A549 (cell line): ENCODE measurements around the gene SERPINA4. TPM values are rescaled to one million over a fixed set of nuclear protein-coding genes. Genes with fewer than 3 reads are reported as not detected.

Source experiments
- ATAC-seq, 2 experiments: fragments of 200-7000 bp in 1 of 2; fragments of >200 bp in 1 of 2; cut with Nextera tagmentation in 1 of 2; cut with Tn5 transposase in 1 of 2; 3 replicates each; pipeline versions ENCODE4 v1.8.0 to v1.9.1; 2018 to 2020; ENCODE audit warnings: mild to moderate bottlenecking in 1 of 2, moderate library complexity in 1 of 2
- CTCF ChIA-PET: fragments of 300-600 bp; sonication (Branson Sonifier 250); formaldehyde crosslinking; extraction: SDS; loops from one replicate; lab custom pipeline; 2021; ENCODE audit warnings: antibody characterized with exemption, inconsistent platforms; lab: Yijun Ruan, JAX
- POLR2A ChIA-PET: fragments of 350-600 bp; formaldehyde crosslinking; extraction: SDS; loops from one replicate; lab custom pipeline; 2021; ENCODE audit warnings: antibody characterized with exemption, inconsistent platforms; lab: Yijun Ruan, JAX
- DNase-seq, 2 experiments: peaks; one replicate each; pipeline versions ENCODE4 v3.0.0 to v3.0.0-alpha.2; 2011 to 2016; ENCODE audit warnings: low read depth in 1 of 2, low spot score in 1 of 2
- FAIRE-seq: peaks from 2 replicates; lab custom pipeline; 2011; peaks lifted over from hg19 to GRCh38; lab: Jason Lieb, UNC
- H3K27ac ChIP-seq, 2 experiments: fragments of >200 bp; sonication (Bioruptor Twin); formaldehyde crosslinking; 3 replicates each; pipeline ENCODE4 v1.5.1; 2016 to 2017
- H3K4me1 ChIP-seq: fragments of >200 bp; sonication (Bioruptor Twin); formaldehyde crosslinking; 3 replicates; pipeline ENCODE4 v1.6.1; 2016
- H3K4me2 ChIP-seq: fragments of >200 bp; sonication (Bioruptor Twin); formaldehyde crosslinking; 3 replicates; pipeline ENCODE4 v1.6.1; 2016
- H3K4me3 ChIP-seq: fragments of >200 bp; sonication (Bioruptor Twin); formaldehyde crosslinking; 3 replicates; pipeline ENCODE4 v1.5.1; 2016
- H3K9me3 ChIP-seq: fragments of >200 bp; sonication (Bioruptor Twin); formaldehyde crosslinking; 3 replicates; pipeline ENCODE4 v1.6.1; 2016
- CHD2 ChIP-seq: fragments of 150-350 bp; IDR thresholded peaks from 2 replicates; pipeline ENCODE4 v1.6.1; 2014; ENCODE audit warnings: low read length; ENCODE audit not compliant: partially characterized antibody
- CHD4 ChIP-seq: fragments of 200-600 bp; sonication (generic); IDR thresholded peaks from 2 replicates; pipeline ENCODE4 v1.6.1; 2016; ENCODE audit warnings: antibody characterized with exemption, mild to moderate bottlenecking, borderline replicate concordance
- EHMT2 ChIP-seq: fragments of 200-600 bp; sonication (generic); IDR thresholded peaks from 2 replicates; pipeline ENCODE4 v1.6.1; 2016; ENCODE audit warnings: antibody characterized with exemption, low read depth, mild to moderate bottlenecking, moderate library complexity
- FOSB ChIP-seq: fragments of 250-450 bp; sonication (Bioruptor Pico); IDR thresholded peaks from 2 replicates; pipeline ENCODE4 v1.5.0; 2020; ENCODE audit warnings: mild to moderate bottlenecking, moderate library complexity
- GATA3 ChIP-seq: IDR thresholded peaks from 2 replicates; pipeline ENCODE4 v1.6.1; 2012; ENCODE audit warnings: borderline replicate concordance
- HDAC2 ChIP-seq: fragments of 200-600 bp; sonication (generic); IDR thresholded peaks from 2 replicates; pipeline ENCODE4 v1.6.1; 2016
- HOXA7 ChIP-seq: fragments of 250-450 bp; sonication (Bioruptor Pico); IDR thresholded peaks from 2 replicates; pipeline ENCODE4 v1.5.0; 2020; ENCODE audit warnings: mild to moderate bottlenecking, moderate library complexity
- JUNB ChIP-seq: fragments of >200 bp; sonication (Bioruptor Twin); formaldehyde crosslinking; IDR thresholded peaks from 2 replicates; pipeline ENCODE4 v1.6.1; 2016
- NR3C1 ChIP-seq: fragments of >200 bp; sonication (Bioruptor Twin); formaldehyde crosslinking; IDR thresholded peaks from 3 replicates; pipeline ENCODE4 v1.6.1; 2017
- RAD21 ChIP-seq, 2 experiments: fragments of >200 bp in 1 of 2; sonication (Bioruptor Twin) in 1 of 2; formaldehyde crosslinking in 1 of 2; IDR thresholded peaks in 1 of 2; conservative IDR thresholded peaks in 1 of 2; 2 replicates in 1 of 2; 3 replicates in 1 of 2; pipeline ENCODE4 v1.6.1; 2012 to 2018; ENCODE audit warnings: inconsistent platforms in 1 of 2
- RARB ChIP-seq: fragments of 250-450 bp; sonication (Bioruptor Pico); IDR thresholded peaks from 2 replicates; pipeline ENCODE4 v1.8.0; 2021; ENCODE audit warnings: mild to moderate bottlenecking, moderate library complexity
- RNF2 ChIP-seq: fragments of 200-600 bp; sonication (generic); IDR thresholded peaks from 2 replicates; pipeline ENCODE4 v1.6.1; 2016; ENCODE audit warnings: low read depth, mild to moderate bottlenecking, antibody characterized with exemption, moderate library complexity, borderline replicate concordance
- USF2 ChIP-seq: fragments of 450-650 bp; IDR thresholded peaks from 2 replicates; pipeline ENCODE4 v1.6.1; 2014; ENCODE audit warnings: antibody characterized with exemption
- ZC3H11A ChIP-seq: fragments of 450-650 bp; IDR thresholded peaks from 2 replicates; pipeline ENCODE4 v1.6.1; 2014; ENCODE audit warnings: antibody characterized with exemption, mild to moderate bottlenecking
- ZFP36 ChIP-seq: fragments of 450-650 bp; IDR thresholded peaks from 2 replicates; pipeline ENCODE4 v1.6.1; 2014; ENCODE audit warnings: borderline replicate concordance; ENCODE audit not compliant: partially characterized antibody
- WGBS: methylation state at CpG from one replicate; pipeline ENCODE4 v1.1.6; 2017; ENCODE audit errors: missing lambda C conversion rate; 5-methylcytosine and 5-hydroxymethylcytosine counted together
- polyA plus RNA-seq, 4 experiments: library from polyadenylated mRNA; depleted of rRNA in 3 of 4; stranded (reverse); fragments of >200 nt; fragmentation: RNase III in 1 of 4; extraction: RNeasy Plus Mini Kit Qiagen cat#74134 plus additional on column Dnase treatment in 1 of 4; gene quantifications; 2 replicates in 3 of 4; 3 replicates in 1 of 4; pipeline ENCODE4 v1.2.3, GENCODE V29; 2011 to 2017
- TF ChIP-seq, protein P1 (sequence below): fragments of >200 bp; sonication (Bioruptor Twin); formaldehyde crosslinking; IDR thresholded peaks from 2 replicates; pipeline ENCODE4 v1.6.1; 2016
- TF ChIP-seq, protein P2 (sequence below): IDR thresholded peaks from 2 replicates; pipeline ENCODE4 v1.6.1; 2012
- TF ChIP-seq, protein P3 (sequence below): fragments of >200 bp; sonication (Bioruptor Twin); formaldehyde crosslinking; IDR thresholded peaks from 3 replicates; pipeline ENCODE4 v1.5.1; 2016
- TF ChIP-seq, protein P4 (sequence below): fragments of >200 bp; sonication (Bioruptor Twin); formaldehyde crosslinking; IDR thresholded peaks from 3 replicates; pipeline ENCODE4 v1.6.1; 2016

SERPINA4 gene
- polyA plus RNA-seq, 2 of the 4 experiments (the other 2 are of a cell fraction) = 0.08 TPM; not detected in 1

- no peak for DNase-seq
- ATAC-seq = no peak
- POLR2A ChIA-PET = no interaction called here
- no peaks in the 10 kb centered on the region for H3K9me3 ChIP-seq
- no peaks in the 10 kb centered on the region; the same call in 2 of the 3 replicates for H3K4me1 ChIP-seq
- FAIRE-seq = no peak
- CTCF ChIA-PET = interaction anchor here (0.8 to 1.9 kb wide), 3 partner anchors 9 to 57 kb away, joined by 3 to 6 read pairs (median 3); no protein-coding TSS in a partner anchor
- H3K27ac ChIP-seq = no peak overlapping the region
- no peak overlapping the region for H3K4me2 ChIP-seq
- H3K4me3 ChIP-seq = no peak overlapping the region
- 66% methylated on average over 12 of the region's 12 CpGs for WGBS
- TF ChIP-seq, protein P1, sequence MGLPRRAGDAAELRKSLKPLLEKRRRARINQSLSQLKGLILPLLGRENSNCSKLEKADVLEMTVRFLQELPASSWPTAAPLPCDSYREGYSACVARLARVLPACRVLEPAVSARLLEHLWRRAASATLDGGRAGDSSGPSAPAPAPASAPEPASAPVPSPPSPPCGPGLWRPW = no peak
- TF ChIP-seq CHD4 (no peak), HDAC2 (no peak), CHD2 (no peak), GATA3 (no peak), EHMT2 (no peak), ZFP36 (no peak), RAD21 (conservative IDR thresholded peaks at IDR 0.05 in 1 of 2, IDR thresholded peaks at IDR 0.05 in 1 of 2) (no peak)
- TF ChIP-seq, protein P2, sequence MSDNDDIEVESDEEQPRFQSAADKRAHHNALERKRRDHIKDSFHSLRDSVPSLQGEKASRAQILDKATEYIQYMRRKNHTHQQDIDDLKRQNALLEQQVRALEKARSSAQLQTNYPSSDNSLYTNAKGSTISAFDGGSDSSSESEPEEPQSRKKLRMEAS = no peak
- TF ChIP-seq, protein P3, sequence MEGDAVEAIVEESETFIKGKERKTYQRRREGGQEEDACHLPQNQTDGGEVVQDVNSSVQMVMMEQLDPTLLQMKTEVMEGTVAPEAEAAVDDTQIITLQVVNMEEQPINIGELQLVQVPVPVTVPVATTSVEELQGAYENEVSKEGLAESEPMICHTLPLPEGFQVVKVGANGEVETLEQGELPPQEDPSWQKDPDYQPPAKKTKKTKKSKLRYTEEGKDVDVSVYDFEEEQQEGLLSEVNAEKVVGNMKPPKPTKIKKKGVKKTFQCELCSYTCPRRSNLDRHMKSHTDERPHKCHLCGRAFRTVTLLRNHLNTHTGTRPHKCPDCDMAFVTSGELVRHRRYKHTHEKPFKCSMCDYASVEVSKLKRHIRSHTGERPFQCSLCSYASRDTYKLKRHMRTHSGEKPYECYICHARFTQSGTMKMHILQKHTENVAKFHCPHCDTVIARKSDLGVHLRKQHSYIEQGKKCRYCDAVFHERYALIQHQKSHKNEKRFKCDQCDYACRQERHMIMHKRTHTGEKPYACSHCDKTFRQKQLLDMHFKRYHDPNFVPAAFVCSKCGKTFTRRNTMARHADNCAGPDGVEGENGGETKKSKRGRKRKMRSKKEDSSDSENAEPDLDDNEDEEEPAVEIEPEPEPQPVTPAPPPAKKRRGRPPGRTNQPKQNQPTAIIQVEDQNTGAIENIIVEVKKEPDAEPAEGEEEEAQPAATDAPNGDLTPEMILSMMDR = no peak
Observed at GRCh38 chr14:94542111-94542810, 19.0 kb upstream of the SERPINA4 start.

GRCh38 chr14:94542811-94543440 is 18.3 kb upstream of the SERPINA4 start:
- TF ChIP-seq RARB (CRISPR knock-in tag) = no peak
- no peak for TF ChIP-seq RNF2
- no peak for TF ChIP-seq ZFP36
- no peak for TF ChIP-seq RAD21 (conservative IDR thresholded peaks at IDR 0.05 in 1 of 2, IDR thresholded peaks at IDR 0.05 in 1 of 2)
- no peak for TF ChIP-seq NR3C1
- TF ChIP-seq JUNB = no peak
- TF ChIP-seq CHD2 = no peak
- no peak for TF ChIP-seq GATA3
- no peak for TF ChIP-seq USF2
- TF ChIP-seq ZC3H11A = no peak
- TF ChIP-seq, protein P4, sequence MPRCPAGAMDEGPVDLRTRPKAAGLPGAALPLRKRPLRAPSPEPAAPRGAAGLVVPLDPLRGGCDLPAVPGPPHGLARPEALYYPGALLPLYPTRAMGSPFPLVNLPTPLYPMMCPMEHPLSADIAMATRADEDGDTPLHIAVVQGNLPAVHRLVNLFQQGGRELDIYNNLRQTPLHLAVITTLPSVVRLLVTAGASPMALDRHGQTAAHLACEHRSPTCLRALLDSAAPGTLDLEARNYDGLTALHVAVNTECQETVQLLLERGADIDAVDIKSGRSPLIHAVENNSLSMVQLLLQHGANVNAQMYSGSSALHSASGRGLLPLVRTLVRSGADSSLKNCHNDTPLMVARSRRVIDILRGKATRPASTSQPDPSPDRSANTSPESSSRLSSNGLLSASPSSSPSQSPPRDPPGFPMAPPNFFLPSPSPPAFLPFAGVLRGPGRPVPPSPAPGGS = no peak
- no peak for TF ChIP-seq FOSB
- TF ChIP-seq HOXA7 (CRISPR knock-in tag) = no peak
- TF ChIP-seq, protein P2 = no peak
- DNase-seq (no peak), FAIRE-seq (no peak), ATAC-seq (no peak)
- POLR2A ChIA-PET = no interaction called here
- no peak overlapping the region for H3K27ac ChIP-seq
- H3K4me2 ChIP-seq = no peak overlapping the region
- no peaks in the 10 kb centered on the region for H3K9me3 ChIP-seq
- H3K4me1 ChIP-seq = no peaks in the 10 kb centered on the region; the same call in 2 of the 3 replicates
- no peak overlapping the region for H3K4me3 ChIP-seq
- CTCF ChIA-PET = interaction anchor here (1.1 to 1.9 kb wide), 4 partner anchors 9 to 109 kb away, joined by 3 to 6 read pairs (median 4); no protein-coding TSS in a partner anchor
- 58% methylated on average over 9 of the region's 9 CpGs for WGBS
